MM.1S (cell line): ENCODE measurements around the gene ALDH1B1.

ENCODE experiments used
- EZH2 ChIP-seq: fragments of 300-600 bp; sonication (generic); optimal IDR thresholded peaks from 2 replicates; pipeline ENCODE3; 2017; ENCODE audit warnings: low read depth, mild to moderate bottlenecking, antibody characterized with exemption, low read length, mixed read lengths
- TF ChIP-seq, protein P1 (sequence below): fragments of 300-600 bp; sonication (generic); IDR thresholded peaks from 2 replicates; pipeline ENCODE4 v1.5.1; 2016; ENCODE audit warnings: antibody characterized with exemption, low read length, mixed read lengths

DNA sequence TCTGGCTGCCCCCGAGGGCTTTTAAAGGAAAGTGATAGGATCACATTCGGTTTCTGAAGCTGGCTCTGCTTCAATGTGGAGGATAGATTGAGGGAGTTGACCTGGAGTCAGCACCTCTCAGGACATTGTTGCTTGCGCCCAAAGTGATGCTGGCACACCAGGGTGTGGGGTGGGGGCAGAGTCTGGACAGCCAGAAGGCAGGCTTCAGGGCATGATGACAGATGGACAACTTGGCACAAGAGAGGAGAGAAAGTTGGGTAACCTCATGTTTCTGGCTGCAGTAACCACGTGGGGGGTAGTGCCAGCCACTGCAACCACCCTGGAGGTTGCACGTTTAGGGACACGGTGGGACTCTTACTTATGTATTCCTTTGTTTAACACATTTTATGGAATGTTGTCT, 9.5 kb downstream of the ALDH1B1 start:
- TF ChIP-seq EZH2, result no peak
- TF ChIP-seq, protein P1, sequence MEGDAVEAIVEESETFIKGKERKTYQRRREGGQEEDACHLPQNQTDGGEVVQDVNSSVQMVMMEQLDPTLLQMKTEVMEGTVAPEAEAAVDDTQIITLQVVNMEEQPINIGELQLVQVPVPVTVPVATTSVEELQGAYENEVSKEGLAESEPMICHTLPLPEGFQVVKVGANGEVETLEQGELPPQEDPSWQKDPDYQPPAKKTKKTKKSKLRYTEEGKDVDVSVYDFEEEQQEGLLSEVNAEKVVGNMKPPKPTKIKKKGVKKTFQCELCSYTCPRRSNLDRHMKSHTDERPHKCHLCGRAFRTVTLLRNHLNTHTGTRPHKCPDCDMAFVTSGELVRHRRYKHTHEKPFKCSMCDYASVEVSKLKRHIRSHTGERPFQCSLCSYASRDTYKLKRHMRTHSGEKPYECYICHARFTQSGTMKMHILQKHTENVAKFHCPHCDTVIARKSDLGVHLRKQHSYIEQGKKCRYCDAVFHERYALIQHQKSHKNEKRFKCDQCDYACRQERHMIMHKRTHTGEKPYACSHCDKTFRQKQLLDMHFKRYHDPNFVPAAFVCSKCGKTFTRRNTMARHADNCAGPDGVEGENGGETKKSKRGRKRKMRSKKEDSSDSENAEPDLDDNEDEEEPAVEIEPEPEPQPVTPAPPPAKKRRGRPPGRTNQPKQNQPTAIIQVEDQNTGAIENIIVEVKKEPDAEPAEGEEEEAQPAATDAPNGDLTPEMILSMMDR, result no peak
